Adrenal gland (tissue), 12 donors: Measurements from ENCODE around the gene SCARB1. TPM values are rescaled to one million over a fixed set of nuclear protein-coding genes. Genes with fewer than 3 reads are reported as not detected.

ENCODE experiments used
- DNase-seq, 7 donors: peaks; one replicate each; pipeline ENCODE4 v3.0.0-alpha.2; 2019 to 2020
- H3K27ac ChIP-seq, 5 donors: fragments of 200-600 bp; sonication (generic) in 4 of 5; 1 replicate in 3 of 5; 2 replicates in 2 of 5; pipeline versions ENCODE4 v1.5.1 to v1.8.0; 2016 to 2020; ENCODE audit warnings: mild to moderate bottlenecking in 1 of 5
- H3K27me3 ChIP-seq: fragments of 200-600 bp; 2 replicates; pipeline ENCODE4 v1.8.0; 2021
- H3K36me3 ChIP-seq, 2 donors: fragments of 200-600 bp; replicated peaks in 1 of 2; 1 replicate in 1 of 2; 2 replicates in 1 of 2; pipeline versions ENCODE4 v1.5.1 to v1.8.0; 2018 to 2022
- H3K4me1 ChIP-seq, 2 donors: fragments of 200-600 bp; replicated peaks in 1 of 2; 1 replicate in 1 of 2; 2 replicates in 1 of 2; pipeline versions ENCODE4 v1.5.1 to v1.8.0; 2018 to 2021
- H3K4me3 ChIP-seq, 4 donors: fragments of 200-600 bp; sonication (generic) in 3 of 4; one replicate each; pipeline ENCODE4 v1.5.1; 2016 to 2018
- H3K9me3 ChIP-seq, 3 donors: fragments of 200-600 bp; sonication (generic) in 1 of 3; replicated peaks in 1 of 3; 1 replicate in 2 of 3; 2 replicates in 1 of 3; pipeline versions ENCODE4 v1.5.1 to v1.8.0; 2016 to 2021
- CTCF ChIP-seq, 6 experiments: fragments of 450-650 bp in 4 of 6; fragments of 200-600 bp in 2 of 6; sonication (generic) in 1 of 6; IDR thresholded peaks; 1 replicate in 5 of 6; 2 replicates in 1 of 6; pipeline versions ENCODE4 v1.5.1 to v1.8.0; 2016 to 2021; ENCODE audit warnings: antibody characterized with exemption in 6 of 6, mild to moderate bottlenecking in 2 of 6, moderate library complexity in 1 of 6
- POLR2A ChIP-seq, 2 donors: fragments of 450-650 bp; IDR thresholded peaks; one replicate each; pipeline ENCODE4 v1.6.1; 2017; ENCODE audit warnings: antibody characterized with exemption in 2 of 2, mild to moderate bottlenecking in 2 of 2, moderate library complexity in 1 of 2
- WGBS, 4 donors: extraction: QIAGEN DNeasy Blood & Tissue Kit in 2 of 4; methylation state at CpG; one replicate each; pipeline versions ENCODE4 v1.1.5 to v1.1.7; 2013 to 2017; 5-methylcytosine and 5-hydroxymethylcytosine counted together
- intact Hi-C, 2 donors: fragments of 100-400 bp; cut with DNase I; formaldehyde crosslinking; loops; one replicate each; pipeline versions ENCODE4 v1.14.1 to v1.15.0; 2022 to 2023
- polyA plus RNA-seq, 3 donors: library from polyadenylated mRNA; stranded (reverse); fragments of 200-250 nt in 2 of 3; fragments of 350-450 nt in 1 of 3; fragmentation: Illumina TruSeq in 1 of 3; extraction: RNeasy Lipid Tissue Mini Kit (QIAGEN cat#74804) in 1 of 3; gene quantifications; one replicate each; pipeline ENCODE4 v1.2.3, GENCODE V29; 2013 to 2014
- total RNA-seq, 9 donors: library from RNA; depleted of rRNA in 4 of 9; stranded (reverse); fragments of >200 nt in 4 of 9; fragments of 120-200 nt in 1 of 9; fragmentation: NEBNext Ultra II Directional in 1 of 9; extraction: Animal tissue kit (Norgen Biotek cat#: 25700) in 1 of 9; gene quantifications; one replicate each; pipeline versions ENCODE4 v1.1.0 to v1.2.4, GENCODE V29; 2013 to 2023
- donor health status: healthy with polysubstance abuse.
- donor health status: Bipolar disorder and iron deficiency.
- donor health status: DM: yes; HTN: yes; CAD: no.
- donor health status: DM: no; HTN: no; CAD: no.
- donor health status: DM: no; HTN: no; CAD: no.
- donor health status: DM: yes; HTN: yes; CAD: no.

SCARB1 gene
- total and polyA plus RNA-seq, 12 donors, result 213 to 8,580 (median 1,325) TPM

DNA sequence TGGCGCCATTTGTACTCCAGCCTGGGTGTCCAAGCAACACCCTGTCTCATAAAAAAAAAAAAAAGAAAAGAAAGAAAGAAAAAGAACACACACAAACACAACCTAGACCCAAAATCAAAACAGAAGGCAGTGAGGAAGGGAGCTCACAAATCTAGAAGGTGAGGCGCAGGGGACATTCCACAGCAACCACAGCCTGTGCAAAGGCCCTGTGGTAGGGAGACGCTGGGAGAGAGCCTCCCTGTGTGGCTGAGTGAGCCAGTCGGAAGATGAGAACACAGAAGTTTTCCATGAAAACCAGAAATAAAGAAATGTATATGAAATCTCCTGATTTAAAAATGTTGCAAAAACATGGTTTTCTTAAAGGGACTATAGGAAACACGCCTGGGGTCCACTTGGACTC lies 44.6 kb downstream of the SCARB1 start:
- DNase-seq, result no peak
- WGBS, 4 donors, result 82 to 91% (median 90%) methylated on average over 5 of the region's 5 CpGs
- Histone ChIP-seq H3K36me3 (peaks cover 0 to 23% of the 10 kb centered on the region in 2 donors), H3K9me3 (no peaks in the 10 kb centered on the region), H3K4me3 (no peak overlapping the region), H3K27me3 (no peaks in the 10 kb centered on the region), H3K27ac (peak overlapping the region; percentile 69 to 95 (median 84)), H3K4me1 (peaks cover 34 to 52% of the 10 kb centered on the region in 2 donors)
- intact Hi-C loops, result no loop called here
- TF ChIP-seq POLR2A (IDR thresholded peaks at IDR 0.05) (no peak), CTCF (IDR thresholded peaks at IDR 0.05) (no peak)

DNA sequence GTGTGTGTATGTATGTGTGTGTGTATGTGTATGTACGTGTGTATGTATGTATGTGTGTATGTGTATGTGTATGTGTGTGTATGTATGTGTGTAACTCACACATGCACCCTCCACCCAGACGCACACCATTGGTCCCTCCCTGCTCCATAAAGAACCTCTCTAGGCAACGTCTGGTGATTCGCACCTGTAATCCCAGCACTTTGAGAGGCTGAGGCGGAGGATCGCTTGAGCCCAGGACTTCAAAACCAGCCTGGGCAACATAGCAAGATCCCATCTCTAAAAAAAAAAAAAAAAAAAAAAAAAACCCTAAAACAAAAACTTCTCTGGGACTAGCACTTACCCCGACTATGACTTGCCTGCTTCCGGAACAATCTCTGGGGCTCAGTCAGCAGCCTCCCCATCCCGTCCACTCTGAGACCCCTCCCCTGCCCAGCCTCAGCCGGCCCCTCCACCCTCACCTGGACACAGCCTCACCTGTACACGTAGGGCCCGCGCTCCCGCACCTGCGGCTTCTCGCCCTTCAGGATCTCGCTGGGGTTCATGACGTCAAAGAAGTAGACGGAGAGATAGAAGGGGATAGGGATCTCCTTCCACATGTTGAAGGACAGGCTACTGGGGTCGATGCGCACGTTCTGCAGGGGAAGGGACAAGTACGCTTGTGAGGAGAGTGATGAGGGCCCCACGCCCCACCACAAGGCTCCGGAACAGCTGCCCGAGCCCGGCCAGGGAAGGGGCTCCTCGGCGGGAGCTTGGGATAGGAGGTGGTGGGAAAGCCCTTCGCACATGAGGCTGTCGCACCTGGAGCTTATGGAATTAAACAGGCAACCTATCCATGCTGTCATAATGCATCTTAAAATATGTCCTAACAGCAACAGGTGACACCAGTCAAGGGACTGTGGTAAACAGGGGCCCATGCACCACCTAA lies 46.3 kb downstream of the SCARB1 start:
- Histone ChIP-seq H3K9me3 (no peaks in the 10 kb centered on the region), H3K27ac (peak overlapping the region; percentile 40 to 92 (median 83)), H3K27me3 (no peaks in the 10 kb centered on the region), H3K4me1 (peaks cover 34 to 53% of the 10 kb centered on the region in 2 donors), H3K4me3 (no peak overlapping the region), H3K36me3 (peaks cover 0 to 40% of the 10 kb centered on the region in 2 donors)
- intact Hi-C loops, result no loop called here
- DNase-seq, result no peak
- 78 to 91% (median 83%) methylated on average over 29 to 31 of the region's 31 CpGs for WGBS, 4 donors
- TF ChIP-seq CTCF (IDR thresholded peaks at IDR 0.05) (no peak), POLR2A (IDR thresholded peaks at IDR 0.05) (no peak)

- H3K36me3 ChIP-seq, result peaks cover 0 to 49% of the 10 kb centered on the region in 2 donors
- DNase-seq, result no peak
- no peaks in the 10 kb centered on the region for H3K9me3 ChIP-seq
- WGBS, 4 donors, result 65 to 79% (median 73%) methylated on average over 10 to 15 of the region's 15 CpGs
- H3K4me3 ChIP-seq, result no peak overlapping the region
- peaks cover 29 to 43% of the 10 kb centered on the region in 2 donors for H3K4me1 ChIP-seq
- intact Hi-C loops, result no loop called here
- TF ChIP-seq CTCF (IDR thresholded peaks at IDR 0.05), result no peak
- peak overlapping the region; percentile 35 to 92 (median 72) for H3K27ac ChIP-seq
- no peaks in the 10 kb centered on the region for H3K27me3 ChIP-seq
Measured at GRCh38 chr12:124816295-124816854, 47.3 kb downstream of the SCARB1 start.

- 64 to 72% (median 68%) methylated on average over 21 to 38 of the region's 38 CpGs for whole genome bisulfite sequencing, 4 donors
- peaks cover 0 to 58% of the 10 kb centered on the region in 2 donors for H3K36me3 ChIP-seq
- no peaks in the 10 kb centered on the region for H3K27me3 ChIP-seq
- no peaks in the 10 kb centered on the region for H3K9me3 ChIP-seq
- H3K4me1 ChIP-seq, result peaks cover 24 to 37% of the 10 kb centered on the region in 2 donors
- intact Hi-C loops, result no loop called here
- DNase-seq, result peak in 6 of 7 donors; percentile 67 to 85 (median 74)
- peak overlapping the region; percentile 41 to 92 (median 72) for H3K27ac ChIP-seq
- no peak for TF ChIP-seq POLR2A (IDR thresholded peaks at IDR 0.05)
- TF ChIP-seq CTCF (IDR thresholded peaks at IDR 0.05), result no peak
- no peak overlapping the region for H3K4me3 ChIP-seq
Measured at GRCh38 chr12:124814741-124815613, 48.7 kb downstream of the SCARB1 start.
